GDM1 (cell line): ENCODE measurements around the gene ZNF516.
"Not testable (repeated sequence)": the region's sequence is repeated elsewhere in the genome, so short reads cannot be mapped to it uniquely, and the experiment has no call there.

Source experiments
- DNase-seq: peaks from one replicate; lab custom pipeline; 2025; lab: John Stamatoyannopoulos, UW

The ZNF516 gene

DNA sequence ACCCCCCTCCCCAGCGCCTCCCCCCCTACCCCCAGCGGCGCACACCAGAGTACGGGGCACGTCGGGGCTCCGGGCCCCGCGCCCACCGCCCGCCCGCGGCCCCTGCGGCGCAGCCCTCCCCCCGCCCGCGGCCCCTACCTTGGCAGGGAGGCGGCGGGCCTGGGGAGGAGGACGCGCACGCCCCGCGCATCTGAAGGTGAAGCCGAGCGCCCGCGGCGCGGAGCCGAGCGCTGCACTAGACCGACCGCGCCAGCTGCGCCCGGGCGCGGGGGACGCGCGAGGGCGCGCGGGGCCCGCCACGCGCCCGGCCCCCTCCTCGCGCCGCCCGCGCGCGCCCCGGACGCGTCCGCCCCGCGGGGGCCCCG lies at the start of gene ZNF516:
ZNF516 (minus strand) TSS at position 237 of the 365 bp plus-strand sequence. CDS start 52,188 bp downstream, outside the sequence.
- no peak for DNase-seq

DNA sequence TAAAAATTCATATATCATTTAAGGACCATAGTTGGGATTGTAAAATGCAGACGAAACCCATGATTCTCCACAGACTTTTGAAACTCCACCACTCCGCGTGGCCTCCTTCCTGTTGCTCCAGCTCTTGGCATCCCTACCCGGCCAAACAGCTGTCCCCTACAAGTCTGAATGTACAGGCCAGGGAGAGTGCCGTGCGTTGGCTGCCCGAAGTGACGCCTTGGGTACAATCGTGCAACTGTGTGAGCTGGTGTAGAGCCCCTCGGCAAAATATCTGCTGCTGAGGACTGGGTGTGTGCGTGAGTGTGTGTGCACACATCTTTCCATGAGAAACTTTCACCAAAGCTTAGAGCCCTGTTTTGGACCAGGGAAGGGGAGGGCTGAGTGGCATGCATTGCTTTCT lies 43.8 kb upstream of the ZNF516 start:
- DNase-seq, result no peak

DNA sequence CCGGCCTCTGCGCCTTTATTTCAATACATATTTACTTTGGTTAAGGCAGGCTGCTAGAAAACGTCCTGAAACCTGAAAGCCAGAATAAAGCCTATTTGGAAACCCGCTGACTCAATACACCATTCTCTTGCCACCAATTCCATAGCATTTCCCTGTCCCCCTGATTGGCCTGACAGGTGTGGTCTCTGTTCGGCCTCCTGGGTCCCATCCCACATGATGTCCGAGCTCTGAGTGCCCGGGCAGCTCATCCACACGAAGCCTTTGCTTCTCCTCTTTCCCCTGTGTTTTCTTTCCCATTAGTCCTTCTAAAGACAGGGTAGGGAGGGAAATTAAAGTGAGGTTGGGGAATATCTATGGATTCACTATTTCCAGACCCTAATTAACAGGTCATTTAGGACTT lies 42.6 kb upstream of the ZNF516 start:
- no peak for DNase-seq

DNA sequence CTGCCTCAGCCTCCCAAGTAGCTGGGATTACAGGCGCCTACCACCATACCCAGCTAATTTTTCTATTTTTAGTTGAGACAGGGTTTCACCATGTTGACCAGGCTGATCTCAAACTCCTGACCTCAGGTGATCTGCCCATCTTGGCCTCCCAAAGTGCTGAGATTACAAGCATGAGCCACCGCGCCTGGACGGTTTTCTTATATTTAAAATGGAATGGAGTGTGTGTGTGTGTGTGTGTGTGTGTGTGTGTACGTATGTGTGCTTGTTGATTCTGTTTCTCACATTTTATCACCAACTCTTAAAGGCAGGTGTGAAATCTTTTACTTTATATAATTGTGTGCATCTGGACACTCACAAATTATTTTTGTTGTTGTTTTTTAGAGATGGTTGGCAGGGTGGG lies 41.6 kb upstream of the ZNF516 start:
- DNase-seq, result not testable (repeated sequence)

- no peak for DNase-seq
These were observed 37.8 kb upstream of the ZNF516 start for GRCh38 chr18:76532875-76533274.

DNA sequence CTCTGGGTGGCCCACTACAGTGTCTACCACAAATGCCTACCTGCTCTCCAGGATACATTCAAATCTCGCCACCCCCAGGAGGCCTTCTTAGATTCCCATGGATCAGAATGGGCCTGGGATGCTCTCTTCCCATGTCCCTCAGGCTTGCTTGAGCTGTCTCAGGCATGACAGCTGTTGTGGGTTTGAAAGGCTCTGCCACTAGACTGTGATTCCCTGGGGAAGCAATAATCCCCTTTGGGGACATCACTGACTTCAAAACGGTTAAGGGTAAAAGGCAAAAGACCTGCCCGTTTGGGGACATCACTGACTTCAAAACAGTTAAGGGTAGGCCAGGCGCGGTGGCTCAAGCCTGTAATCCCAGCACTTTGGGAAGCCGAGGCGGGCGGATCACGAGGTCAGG lies 35.8 kb upstream of the ZNF516 start:
- no peak for DNase-seq

DNA sequence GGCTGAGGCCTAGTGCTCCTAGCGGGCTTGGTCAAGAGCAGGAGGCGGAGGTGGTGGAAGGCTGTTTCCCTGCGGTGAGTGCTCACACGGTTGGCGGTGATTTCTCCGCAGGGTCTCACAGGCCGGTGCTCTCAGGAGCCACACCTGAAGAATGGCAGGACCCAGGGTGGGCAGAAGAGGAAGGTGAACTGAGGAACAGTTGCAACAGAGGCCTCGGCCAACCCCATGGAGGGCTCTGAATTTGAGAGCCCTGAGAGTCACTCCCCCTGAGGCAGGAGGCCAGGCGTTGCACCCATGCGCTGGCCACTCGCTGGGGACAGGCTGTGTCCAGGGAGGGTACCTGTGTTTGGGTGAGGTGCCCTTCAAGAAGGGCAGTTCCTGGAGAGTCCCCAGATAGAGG lies 35.3 kb upstream of the ZNF516 start:
- DNase-seq, result no peak

DNA sequence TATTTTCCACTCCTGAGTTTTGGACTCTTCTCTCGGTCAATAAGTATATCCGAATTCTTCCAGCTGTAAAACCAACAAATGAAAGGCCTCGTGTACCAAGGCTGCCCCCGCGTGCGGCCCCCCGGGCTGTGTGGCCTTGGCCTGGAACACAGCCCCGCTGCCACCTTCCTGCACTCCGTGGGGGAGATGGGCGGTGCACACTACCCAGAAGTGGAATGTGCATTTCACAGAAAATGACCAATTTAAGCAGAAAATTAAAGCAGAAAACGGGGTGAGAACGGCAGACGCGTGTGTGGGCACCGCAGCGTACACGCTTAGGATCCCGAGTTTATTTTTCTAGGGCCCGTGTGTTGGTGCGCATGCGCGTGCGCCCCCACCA lies 34.4 kb upstream of the ZNF516 start:
- no peak for DNase-seq

DNA sequence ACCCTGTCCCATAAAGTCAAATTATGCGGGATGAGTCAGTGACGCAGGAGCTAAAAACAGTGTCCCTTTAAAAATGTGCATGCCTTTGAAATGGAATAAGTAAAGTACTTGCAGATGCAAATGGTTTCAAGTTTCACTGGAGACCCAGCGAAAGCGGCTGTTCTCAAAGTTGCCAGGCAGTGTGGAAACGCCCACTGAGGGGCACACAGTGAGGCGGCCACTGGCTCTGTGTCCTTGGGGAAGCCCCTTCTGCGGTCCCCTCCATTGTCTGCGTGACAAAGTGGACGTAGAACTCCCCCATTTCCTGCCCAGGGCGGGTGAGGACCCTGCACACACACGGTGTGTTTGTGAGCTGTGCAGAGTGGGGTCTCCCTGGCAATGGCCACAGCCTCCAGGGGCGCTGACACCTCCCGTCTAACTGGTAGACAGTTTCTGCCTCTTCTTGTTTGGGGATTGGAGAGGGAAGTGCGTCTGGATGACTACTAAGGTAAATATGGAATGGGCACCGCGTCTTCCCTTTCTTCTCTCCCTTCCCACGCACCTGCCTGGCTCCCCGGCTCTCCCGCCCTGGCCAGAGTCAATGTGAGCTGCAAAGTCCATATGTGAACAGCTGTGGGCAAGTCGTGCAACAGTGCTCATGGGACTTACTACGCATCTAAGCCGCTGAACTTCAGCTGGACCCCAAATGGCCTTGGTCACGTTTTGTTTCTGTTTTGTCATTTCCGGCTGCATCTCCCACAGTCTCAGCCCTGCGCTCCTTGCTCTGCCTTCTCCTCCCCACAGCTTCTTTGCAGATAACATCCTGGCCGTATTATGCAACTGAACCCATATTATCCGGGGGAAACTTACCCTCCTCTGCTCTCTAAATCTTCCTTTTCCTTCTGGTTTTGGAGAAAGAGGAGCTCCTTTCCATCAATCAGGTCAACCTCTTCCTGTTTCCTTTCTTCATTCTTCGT lies 33.7 kb upstream of the ZNF516 start:
- DNase-seq, result no peak

DNA sequence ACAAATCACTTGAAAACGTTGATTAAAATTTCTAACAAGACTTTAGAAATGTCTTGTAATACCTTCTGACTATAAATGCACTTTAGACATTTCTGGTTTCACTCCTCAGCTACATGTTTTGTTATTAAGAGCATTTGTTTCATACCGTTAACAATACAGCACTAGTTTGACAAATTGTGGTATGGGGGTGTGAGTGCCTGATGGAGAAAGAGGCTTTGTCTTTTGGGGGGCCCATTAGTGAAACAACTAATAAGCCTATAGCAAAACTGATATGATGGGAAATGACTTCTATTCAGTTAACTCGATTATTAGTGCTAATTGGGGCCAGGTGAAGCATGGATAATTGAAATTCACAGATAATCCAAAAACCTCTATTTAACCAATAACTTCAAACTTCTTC lies 30.9 kb upstream of the ZNF516 start:
- no peak for DNase-seq

GRCh38 chr18:76524900-76525698 lies 30.1 kb upstream of the ZNF516 start:
- DNase-seq, result no peak

DNA sequence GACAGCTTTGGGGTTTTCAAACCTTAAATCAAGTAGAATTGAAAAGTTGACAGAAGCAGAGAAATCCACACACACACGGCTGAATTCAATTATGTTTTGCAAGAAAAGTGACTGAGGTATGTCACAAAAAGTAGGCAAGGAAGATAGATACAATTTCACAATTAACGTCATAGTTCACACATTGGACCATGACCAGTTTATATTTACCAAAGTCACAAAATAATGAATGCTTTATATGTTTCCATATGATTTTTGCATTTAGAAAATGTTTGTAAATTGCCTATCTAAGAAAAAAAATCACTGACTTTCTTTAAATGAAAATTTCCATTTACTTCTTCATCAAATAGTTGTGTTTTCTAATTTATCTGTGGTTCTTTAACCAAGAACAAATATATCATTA lies 29.4 kb upstream of the ZNF516 start:
- DNase-seq, result no peak

DNA sequence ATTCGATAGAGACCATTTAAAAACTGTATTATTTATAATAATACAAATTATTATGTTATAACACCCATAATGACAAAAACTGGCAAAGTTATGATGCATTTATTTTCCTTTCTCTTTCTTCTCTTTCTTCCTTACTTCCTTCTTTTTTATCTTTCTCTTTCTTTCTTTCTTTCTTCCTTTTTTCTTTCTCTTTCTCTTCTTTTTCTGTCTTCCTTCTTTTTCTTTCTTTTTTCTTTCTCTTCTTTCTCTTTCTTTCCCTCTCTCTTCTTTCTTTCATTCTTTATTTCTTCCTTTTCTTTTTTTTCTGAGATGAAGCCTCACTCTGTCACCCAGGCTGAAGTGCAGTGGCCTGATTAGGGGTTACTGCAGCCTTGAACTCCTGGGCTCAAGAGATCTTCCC lies 27.5 kb upstream of the ZNF516 start:
- no peak for DNase-seq

DNA sequence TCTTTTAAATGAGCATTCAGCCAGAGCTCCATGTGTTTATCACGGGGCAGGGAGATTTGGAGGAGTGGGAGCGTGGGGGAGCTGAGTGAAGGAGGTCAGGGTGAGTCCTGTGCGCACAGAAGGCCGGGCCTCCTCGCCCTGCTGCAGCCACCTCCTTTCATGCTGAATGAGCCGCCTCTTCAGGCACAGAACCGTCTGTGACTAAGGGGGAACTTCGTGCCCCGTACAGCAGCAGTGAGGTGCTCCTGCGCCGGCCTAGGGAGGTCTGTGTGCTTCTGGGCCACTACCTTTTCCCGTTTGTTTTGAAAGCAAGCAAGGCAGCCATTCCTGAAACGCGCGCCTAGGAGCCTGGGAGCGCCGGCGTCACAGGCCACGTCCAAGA lies 27.1 kb upstream of the ZNF516 start:
- DNase-seq, result no peak

DNA sequence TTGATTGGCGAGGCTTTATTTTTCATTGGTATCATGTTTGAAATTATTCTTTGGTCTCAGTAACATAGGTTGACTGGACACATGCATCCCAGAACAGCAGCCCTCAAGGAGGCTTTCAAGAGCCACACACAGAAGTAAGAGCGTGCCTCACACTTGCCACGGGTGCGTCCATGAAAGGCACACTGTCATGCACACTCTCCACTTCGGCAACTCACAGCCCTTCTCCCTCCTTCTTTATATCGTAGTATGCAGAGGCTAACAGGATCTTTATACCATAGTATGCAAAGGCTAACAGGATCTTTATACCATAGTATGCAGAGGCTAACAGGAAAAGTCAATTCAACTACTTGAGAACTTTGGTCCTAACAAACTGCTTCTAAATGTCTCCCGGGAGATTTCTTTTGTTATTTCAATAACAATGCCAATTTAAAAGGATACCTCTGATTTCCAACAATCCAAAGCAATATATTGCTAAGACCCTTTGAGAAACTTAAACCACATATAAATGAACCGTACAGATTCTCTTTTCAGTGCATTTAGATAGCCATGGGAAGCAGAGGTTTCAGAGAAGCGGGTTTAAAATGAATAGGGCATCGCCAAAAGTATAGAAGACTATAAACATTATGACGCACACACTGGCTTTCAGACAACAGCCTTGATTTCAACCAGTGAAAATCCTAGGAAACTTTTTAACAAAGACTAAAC lies 26.5 kb upstream of the ZNF516 start:
- no peak for DNase-seq

GRCh38 chr18:76518860-76519538 lies 24.0 kb upstream of the ZNF516 start:
- DNase-seq, result no peak

DNA sequence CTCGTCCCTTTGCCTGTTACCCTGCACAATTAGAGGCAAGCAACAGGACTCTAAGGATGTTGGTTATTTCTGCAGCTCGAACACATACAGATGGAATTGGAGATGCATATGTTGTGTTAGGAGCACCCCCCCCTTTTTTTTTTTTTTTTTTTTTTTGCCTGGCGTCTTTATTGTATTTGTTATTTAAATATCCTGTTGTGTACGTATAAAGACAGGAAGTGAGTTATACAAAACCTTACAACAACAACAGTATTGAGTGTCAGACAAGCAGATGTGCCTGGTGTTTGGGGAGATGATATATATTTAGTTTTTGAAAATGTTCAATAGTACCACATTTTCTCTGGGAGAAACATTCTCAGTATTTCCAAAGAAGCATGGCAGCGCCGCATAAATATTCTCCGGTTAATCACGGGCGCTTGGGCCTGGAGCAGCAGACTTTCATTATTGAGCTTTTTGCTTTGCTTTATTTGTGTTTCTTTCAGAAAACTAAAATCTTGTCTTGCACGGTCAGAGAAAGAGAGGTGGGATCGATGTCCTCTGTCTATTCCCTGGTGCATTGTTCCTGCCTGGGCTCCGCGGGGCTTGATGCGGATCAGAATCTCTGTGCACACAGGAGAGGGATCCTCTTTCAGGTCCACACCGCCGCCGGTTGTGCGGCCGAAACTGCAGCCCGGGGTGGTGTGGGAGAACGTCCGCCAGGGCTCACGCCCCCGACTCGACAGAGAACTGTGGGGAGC lies 23.2 kb upstream of the ZNF516 start:
- DNase-seq, result no peak

DNA sequence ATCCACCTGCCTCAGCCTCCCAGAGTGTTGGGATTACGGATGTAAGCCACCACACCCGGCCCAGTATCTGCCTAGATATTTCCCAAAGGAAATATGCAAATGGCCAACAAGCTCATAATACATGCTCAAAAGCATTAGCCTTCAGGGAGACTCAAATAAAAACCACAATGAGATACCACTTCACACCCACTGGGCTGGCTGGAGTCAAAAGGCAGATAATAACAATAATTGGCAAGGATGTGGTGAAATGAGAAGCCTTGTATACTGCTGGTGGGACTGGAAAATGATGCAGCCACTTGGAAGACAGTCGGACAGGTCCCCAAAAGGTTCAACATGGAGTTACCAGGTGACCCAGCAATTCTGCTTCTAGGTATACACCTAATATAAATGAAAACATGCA lies 20.5 kb upstream of the ZNF516 start:
- DNase-seq, result no peak

DNA sequence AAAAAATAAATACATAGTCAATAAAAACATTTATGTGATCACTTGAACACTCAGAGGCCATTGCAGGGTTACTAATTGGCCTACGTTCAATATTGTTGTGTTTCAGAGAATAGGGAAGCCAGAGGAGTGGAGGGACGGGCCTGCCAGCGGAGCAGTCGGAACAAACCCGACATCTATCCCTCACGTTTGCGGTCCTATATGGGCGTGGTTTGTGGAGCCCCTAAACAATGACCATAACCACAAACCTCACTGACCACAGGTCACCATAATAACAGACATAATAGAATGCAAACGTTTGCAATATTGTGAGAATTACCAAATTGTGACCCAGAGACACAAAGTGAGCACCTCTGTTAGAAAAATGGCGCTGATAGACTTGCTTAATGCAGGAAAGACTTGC lies 19.5 kb upstream of the ZNF516 start:
- no peak for DNase-seq

- DNase-seq, result no peak
These were observed 12.9 kb upstream of the ZNF516 start for GRCh38 chr18:76507830-76508385.
